NB4 (cell line): ENCODE results near the gene USH1C.

Source experiments
- DNase-seq: peaks from one replicate; pipeline ENCODE4 v3.0.0; 2010; ENCODE audit warnings: low read depth
- H3K4me3 ChIP-seq: one replicate; pipeline ENCODE4 v1.5.1; 2011; ENCODE audit warnings: mild to moderate bottlenecking, low read depth, low read length, moderate library complexity
- CTCF ChIP-seq: IDR thresholded peaks from one replicate; pipeline ENCODE4 v1.5.1; 2012; ENCODE audit warnings: low read depth, low read length
- MAX ChIP-seq: IDR thresholded peaks from 2 replicates; pipeline ENCODE4 v1.6.1; 2011; ENCODE audit warnings: low read depth, low read length
- MYC ChIP-seq: IDR thresholded peaks from 2 replicates; pipeline ENCODE4 v1.6.1; 2011; ENCODE audit warnings: low read depth, low read length
- POLR2A ChIP-seq: IDR thresholded peaks from 2 replicates; pipeline ENCODE4 v1.6.1; 2011; ENCODE audit warnings: mild to moderate bottlenecking; ENCODE audit not compliant: insufficient read length; ENCODE audit errors: extremely low read depth

The USH1C gene

GRCh38 chr11:17469998-17470397, 74.2 kb downstream of the USH1C start:
- no peak for TF ChIP-seq POLR2A
- TF ChIP-seq MAX = no peak
- no peak for TF ChIP-seq MYC
- TF ChIP-seq CTCF = no peak
- no peak overlapping the region for H3K4me3 ChIP-seq
- DNase-seq = no peak

- no peak for DNase-seq
- no peak for TF ChIP-seq POLR2A
- TF ChIP-seq MAX = no peak
- TF ChIP-seq CTCF = no peak
- no peak for TF ChIP-seq MYC
- no peak overlapping the region for H3K4me3 ChIP-seq
Measured at GRCh38 chr11:17468122-17468521, 76.1 kb downstream of the USH1C start.

- TF ChIP-seq POLR2A (no peak), MAX (no peak), CTCF (no peak), MYC (no peak)
- H3K4me3 ChIP-seq = no peak overlapping the region
- no peak for DNase-seq
Measured at GRCh38 chr11:17463546-17464174, 80.6 kb downstream of the USH1C start.

GRCh38 chr11:17462940-17463339, 81.3 kb downstream of the USH1C start:
- DNase-seq = no peak
- no peak overlapping the region for H3K4me3 ChIP-seq
- TF ChIP-seq CTCF (no peak), MAX (no peak), POLR2A (no peak), MYC (no peak)

GRCh38 chr11:17460406-17460805, 83.8 kb downstream of the USH1C start:
- no peak for DNase-seq
- H3K4me3 ChIP-seq = no peak overlapping the region

More at GRCh38 chr11:17460406-17460805, 83.8 kb downstream of the USH1C start:
- TF ChIP-seq POLR2A (no peak), MYC (no peak), CTCF (no peak), MAX (no peak)
